Heart right ventricle (tissue), 16 donors: ENCODE data around the gene NCBP3. TPM values are rescaled to one million over a fixed set of nuclear protein-coding genes. Genes with fewer than 3 reads are reported as not detected.

Experiments
- ATAC-seq, 8 donors: fragments of 200-7000 bp; cut with Tn5 transposase; one replicate each; pipeline ENCODE4 v1.9.1; 2020; ENCODE audit warnings: mild to moderate bottlenecking in 8 of 8, moderate library complexity in 8 of 8, moderate number of reproducible peaks in 1 of 8
- DNase-seq, 2 donors: peaks; one replicate each; pipeline ENCODE4 v3.0.0-alpha.2; 2020
- H3K27ac ChIP-seq, 10 donors: fragments of 200-600 bp; sonication (generic) in 2 of 10; one replicate each; pipeline versions ENCODE4 v1.5.0 to v1.8.0; 2020 to 2022; ENCODE audit warnings: mild to moderate bottlenecking in 3 of 10
- H3K27me3 ChIP-seq, 7 donors: fragments of 200-600 bp; one replicate each; pipeline ENCODE4 v1.8.0; 2021 to 2022; ENCODE audit warnings: mild to moderate bottlenecking in 2 of 7
- H3K36me3 ChIP-seq, 9 donors: fragments of 200-600 bp; sonication (generic) in 1 of 9; one replicate each; pipeline versions ENCODE4 v1.5.0 to v1.8.0; 2020 to 2022; ENCODE audit warnings: mild to moderate bottlenecking in 2 of 9
- H3K4me1 ChIP-seq, 9 donors: fragments of 200-600 bp; sonication (generic) in 1 of 9; one replicate each; pipeline versions ENCODE4 v1.5.0 to v1.8.0; 2020 to 2022; ENCODE audit warnings: mild to moderate bottlenecking in 4 of 9
- H3K4me3 ChIP-seq, 10 donors: fragments of 200-600 bp; sonication (generic) in 2 of 10; one replicate each; pipeline versions ENCODE4 v1.5.0 to v1.8.0; 2020 to 2022; ENCODE audit warnings: mild to moderate bottlenecking in 7 of 10, moderate library complexity in 2 of 10
- H3K9me3 ChIP-seq, 11 donors: fragments of 200-600 bp in 10 of 11; sonication (generic) in 2 of 11; one replicate each; pipeline versions ENCODE4 v1.5.0 to v1.8.0; 2013 to 2022; ENCODE audit warnings: mild to moderate bottlenecking in 2 of 11, control low read depth in 1 of 11, moderate library complexity in 1 of 11
- WGBS, 2 donors: extraction: QIAGEN DNeasy Blood & Tissue Kit; methylation state at CpG; one replicate each; pipeline ENCODE4 v1.1.7; 2013; ENCODE audit warnings: inconsistent platforms in 1 of 2; 5-methylcytosine and 5-hydroxymethylcytosine counted together
- intact Hi-C, 10 donors: fragments of 100-400 bp; cut with DNase I; formaldehyde crosslinking; loops; one replicate each; pipeline versions ENCODE4 v1.11.1 to v1.14.2; 2022
- polyA plus RNA-seq, 2 donors: library from polyadenylated mRNA; stranded (reverse); fragments of 200-250 nt; gene quantifications; one replicate each; pipeline ENCODE4 v1.2.3, GENCODE V29; 2013
- total RNA-seq, 10 donors: library from RNA; stranded (reverse); fragmentation: NEBNext Ultra II Directional in 3 of 10; extraction: Animal tissue kit (Norgen Biotek cat#: 25700) in 3 of 10; gene quantifications; one replicate each; pipeline versions ENCODE4 v1.2.1 to v1.2.4, GENCODE V29; 2021 to 2023
- TF ChIP-seq, protein P1 (sequence below), 9 donors: fragments of 200-600 bp; sonication (generic) in 2 of 9; IDR thresholded peaks; one replicate each; pipeline versions ENCODE4 v1.5.0 to v1.8.0; 2021 to 2022; ENCODE audit warnings: antibody characterized with exemption in 9 of 9, mild to moderate bottlenecking in 5 of 9, moderate library complexity in 1 of 9
- donor health status: Arrhythmogenic right ventricular cardiomyopathy.
- donor health status: ischemic (EF 13 %, LVEDD 7.1; RV severe dilation, severe dysfunction).
- donor health status: healthy with polysubstance abuse.
- donor health status: DM: no; HTN: yes; CAD: no.
- donor health status: DM: no; HTN: no; CAD: no.
- donor health status: ischemic (EF 25% LVEDD 6.9; RV normal size, moderate dysfunction).
- donor health status: ischemic (EF 25% LVEDD 5.7; RV mildly dilated, moderate dysfunction).
- donor health status: healthy.
- donor health status: DM: yes; HTN: yes; CAD: no.
- donor health status: Ischemic cardiomyopathy.
- donor health status: ischemic (EF 35%, LVEDD 5.7; RV mildly dilated, moderate dysfunction).
- donor health status: nonischemic (EF 11% LVEDD 7.7; RV severe dilation, severe dysfunction).
- donor health status: DM: yes; HTN: yes; CAD: no.
- donor health status: PGD.
- donor health status: ischemic (EF 29% LVEDD 5.4; RV normal size, mild dysfunction).
- donor health status: nonischemic (EF 23%, LVEDD 6.1; RV moderate dilation, normal function).

Gene NCBP3
- total and polyA plus RNA-seq, 12 donors: 7.3 to 30.9 (median 21.0) TPM

- H3K4me3 ChIP-seq: no peak overlapping the region
- ATAC-seq (peak in 2 of 8 donors; percentile 33 to 59), DNase-seq (no peak)
- 77 to 84% methylated on average over 12 of the region's 12 CpGs for WGBS, 2 donors
- no peaks in the 10 kb centered on the region for H3K4me1 ChIP-seq
- no peaks in the 10 kb centered on the region for H3K9me3 ChIP-seq
- H3K36me3 ChIP-seq: peaks cover 0 to 100% (median 73%) of the 10 kb centered on the region in 9 donors
- H3K27ac ChIP-seq: no peak overlapping the region
- intact Hi-C loops: no loop called here
- TF ChIP-seq, protein P1, sequence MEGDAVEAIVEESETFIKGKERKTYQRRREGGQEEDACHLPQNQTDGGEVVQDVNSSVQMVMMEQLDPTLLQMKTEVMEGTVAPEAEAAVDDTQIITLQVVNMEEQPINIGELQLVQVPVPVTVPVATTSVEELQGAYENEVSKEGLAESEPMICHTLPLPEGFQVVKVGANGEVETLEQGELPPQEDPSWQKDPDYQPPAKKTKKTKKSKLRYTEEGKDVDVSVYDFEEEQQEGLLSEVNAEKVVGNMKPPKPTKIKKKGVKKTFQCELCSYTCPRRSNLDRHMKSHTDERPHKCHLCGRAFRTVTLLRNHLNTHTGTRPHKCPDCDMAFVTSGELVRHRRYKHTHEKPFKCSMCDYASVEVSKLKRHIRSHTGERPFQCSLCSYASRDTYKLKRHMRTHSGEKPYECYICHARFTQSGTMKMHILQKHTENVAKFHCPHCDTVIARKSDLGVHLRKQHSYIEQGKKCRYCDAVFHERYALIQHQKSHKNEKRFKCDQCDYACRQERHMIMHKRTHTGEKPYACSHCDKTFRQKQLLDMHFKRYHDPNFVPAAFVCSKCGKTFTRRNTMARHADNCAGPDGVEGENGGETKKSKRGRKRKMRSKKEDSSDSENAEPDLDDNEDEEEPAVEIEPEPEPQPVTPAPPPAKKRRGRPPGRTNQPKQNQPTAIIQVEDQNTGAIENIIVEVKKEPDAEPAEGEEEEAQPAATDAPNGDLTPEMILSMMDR (IDR thresholded peaks at IDR 0.05): no peak
- H3K27me3 ChIP-seq: no peaks in the 10 kb centered on the region
These were observed 33.3 kb downstream of the NCBP3 start for GRCh38 chr17:3812771-3813170.

- no peaks in the 10 kb centered on the region for H3K4me1 ChIP-seq
- DNase-seq: no peak
- no peaks in the 10 kb centered on the region for H3K27me3 ChIP-seq
- intact Hi-C loops: no loop called here
- 85 to 88% methylated on average over 10 of the region's 10 CpGs for WGBS, 2 donors
- H3K27ac ChIP-seq: no peak overlapping the region
- ATAC-seq: no peak
- TF ChIP-seq, protein P1 (IDR thresholded peaks at IDR 0.05): no peak
- H3K9me3 ChIP-seq: no peaks in the 10 kb centered on the region
- H3K36me3 ChIP-seq: peaks cover 0 to 100% (median 72%) of the 10 kb centered on the region in 9 donors
- no peak overlapping the region for H3K4me3 ChIP-seq
These were observed 33.8 kb downstream of the NCBP3 start for GRCh38 chr17:3812284-3812683.

DNA sequence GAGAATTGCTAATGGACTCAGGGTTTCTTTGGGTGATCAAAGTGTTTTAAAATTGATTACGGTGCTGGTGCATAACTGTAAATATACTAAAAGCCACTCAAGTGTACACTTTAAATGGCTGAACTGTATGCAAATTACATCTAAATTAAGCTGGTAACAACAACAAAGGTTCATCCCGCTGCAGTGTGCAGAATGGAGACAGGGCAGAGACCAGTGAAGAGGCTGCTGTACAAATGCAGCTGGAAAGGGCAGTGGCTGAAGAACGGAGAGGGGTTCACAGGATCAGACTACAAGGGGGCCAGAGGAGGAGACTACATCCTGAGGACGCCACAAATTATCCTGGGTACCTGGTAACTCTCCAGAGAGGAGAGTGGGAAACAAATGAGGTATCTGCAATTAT lies 36.0 kb downstream of the NCBP3 start:
- no peaks in the 10 kb centered on the region for H3K9me3 ChIP-seq
- TF ChIP-seq, protein P1 (IDR thresholded peaks at IDR 0.05): no peak
- DNase-seq (no peak), ATAC-seq (no peak)
- intact Hi-C loops: no loop called here
- H3K27ac ChIP-seq: no peak overlapping the region
- 91 to 94% methylated on average over 4 of the region's 4 CpGs for WGBS, 2 donors
- no peaks in the 10 kb centered on the region for H3K4me1 ChIP-seq
- H3K4me3 ChIP-seq: no peak overlapping the region
- H3K36me3 ChIP-seq: peaks cover 0 to 98% (median 60%) of the 10 kb centered on the region in 9 donors
- no peaks in the 10 kb centered on the region for H3K27me3 ChIP-seq

- Histone ChIP-seq H3K27me3 (no peaks in the 10 kb centered on the region), H3K9me3 (no peaks in the 10 kb centered on the region), H3K4me3 (no peak overlapping the region), H3K36me3 (peaks cover 0 to 89% (median 51%) of the 10 kb centered on the region in 9 donors), H3K27ac (no peak overlapping the region), H3K4me1 (peaks cover 0 to 5% (median 0%) of the 10 kb centered on the region in 9 donors)
- intact Hi-C loops: no loop called here
- no peak for ATAC-seq
- WGBS, 2 donors: 96 to 98% methylated on average over 4 of the region's 4 CpGs
- TF ChIP-seq, protein P1 (IDR thresholded peaks at IDR 0.05): no peak
- DNase-seq: no peak
These were observed 36.9 kb downstream of the NCBP3 start for GRCh38 chr17:3809135-3809534.
